ENCODE measurements around the gene DYDC1.

GRCh38 chr10:80319725-80320290 lies 36.7 kb downstream of the DYDC1 start:
- TF ChIP-seq, protein P1, sequence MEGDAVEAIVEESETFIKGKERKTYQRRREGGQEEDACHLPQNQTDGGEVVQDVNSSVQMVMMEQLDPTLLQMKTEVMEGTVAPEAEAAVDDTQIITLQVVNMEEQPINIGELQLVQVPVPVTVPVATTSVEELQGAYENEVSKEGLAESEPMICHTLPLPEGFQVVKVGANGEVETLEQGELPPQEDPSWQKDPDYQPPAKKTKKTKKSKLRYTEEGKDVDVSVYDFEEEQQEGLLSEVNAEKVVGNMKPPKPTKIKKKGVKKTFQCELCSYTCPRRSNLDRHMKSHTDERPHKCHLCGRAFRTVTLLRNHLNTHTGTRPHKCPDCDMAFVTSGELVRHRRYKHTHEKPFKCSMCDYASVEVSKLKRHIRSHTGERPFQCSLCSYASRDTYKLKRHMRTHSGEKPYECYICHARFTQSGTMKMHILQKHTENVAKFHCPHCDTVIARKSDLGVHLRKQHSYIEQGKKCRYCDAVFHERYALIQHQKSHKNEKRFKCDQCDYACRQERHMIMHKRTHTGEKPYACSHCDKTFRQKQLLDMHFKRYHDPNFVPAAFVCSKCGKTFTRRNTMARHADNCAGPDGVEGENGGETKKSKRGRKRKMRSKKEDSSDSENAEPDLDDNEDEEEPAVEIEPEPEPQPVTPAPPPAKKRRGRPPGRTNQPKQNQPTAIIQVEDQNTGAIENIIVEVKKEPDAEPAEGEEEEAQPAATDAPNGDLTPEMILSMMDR (IDR thresholded peaks at IDR 0.05): no peak
- no peak for TF ChIP-seq ZFX (IDR thresholded peaks at IDR 0.05; ENCODE audit: borderline replicate concordance)

Measured in 22Rv1 (cell line).